Measurements from ENCODE around the gene GFPT2. TPM values are rescaled to one million over a fixed set of nuclear protein-coding genes. Genes with fewer than 3 reads are reported as not detected.

The GFPT2 gene
- polyA plus RNA-seq, 4 donors, result 0.54 to 4.5 (median 1.1) TPM

GRCh38 chr5:180253036-180253824, 99.9 kb downstream of the GFPT2 start:
- Histone ChIP-seq H3K27ac (ENCODE audit: low read depth in 1 of 3, low read length in 2 of 3) (no peak overlapping the region), H3K36me3 (ENCODE audit: control insufficient read depth in 3 of 3, insufficient read depth in 2 of 3, low read depth in 1 of 3, low read length in 3 of 3) (peaks cover 17 to 60% (median 19%) of the 10 kb centered on the region in 3 donors), H3K4me3 (ENCODE audit: low read depth in 1 of 3, low read length in 3 of 3) (no peak overlapping the region), H3K9me3 (ENCODE audit: control insufficient read depth in 2 of 2, insufficient read depth in 1 of 2, low read depth in 1 of 2, low read length in 1 of 2) (peaks cover 17 to 89% of the 10 kb centered on the region in 2 donors), H3K27me3 (ENCODE audit: control insufficient read depth in 3 of 3, insufficient read depth in 3 of 3, low read length in 3 of 3) (no peaks in the 10 kb centered on the region), H3K4me1 (ENCODE audit: control insufficient read depth in 3 of 3, insufficient read depth in 2 of 3, low read depth in 1 of 3, low read length in 2 of 3) (no peaks in the 10 kb centered on the region)
- DNase-seq (no peak), FAIRE-seq (no peak)
- WGBS, 3 donors, result 94 to 99% (median 98%) methylated on average over 24 of the region's 24 CpGs

DNA sequence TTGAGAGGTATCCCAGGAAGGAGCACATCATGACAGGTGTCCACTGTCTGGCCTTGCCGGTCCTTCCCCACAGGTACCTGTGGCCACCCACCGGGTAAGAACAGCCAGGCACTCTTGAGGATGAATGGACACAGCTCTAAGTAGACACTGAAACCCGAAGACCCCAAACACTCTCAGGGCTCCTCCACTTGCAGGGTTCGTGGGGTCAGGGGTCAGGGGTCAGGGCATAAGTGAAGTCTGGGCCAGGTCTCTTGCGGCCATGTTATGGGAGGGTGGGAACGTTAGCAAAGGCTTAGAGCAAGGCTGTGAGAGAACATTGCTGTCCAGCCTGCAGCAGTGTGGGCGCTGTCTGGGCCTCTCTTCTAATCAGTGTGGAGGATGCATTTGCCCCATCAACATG, 101.2 kb downstream of the GFPT2 start:
- DNase-seq, result no peak
- H3K27ac ChIP-seq (ENCODE audit: low read depth in 1 of 3, low read length in 2 of 3), result no peak overlapping the region
- 95 to 97% (median 96%) methylated on average over 7 of the region's 7 CpGs for WGBS, 3 donors
- H3K27me3 ChIP-seq (ENCODE audit: control insufficient read depth in 3 of 3, insufficient read depth in 3 of 3, low read length in 3 of 3), result no peaks in the 10 kb centered on the region
- H3K9me3 ChIP-seq (ENCODE audit: control insufficient read depth in 2 of 2, insufficient read depth in 1 of 2, low read depth in 1 of 2, low read length in 1 of 2), result peaks cover 17 to 89% of the 10 kb centered on the region in 2 donors
- H3K4me3 ChIP-seq (ENCODE audit: low read depth in 1 of 3, low read length in 3 of 3), result no peak overlapping the region
- peaks cover 25 to 68% (median 26%) of the 10 kb centered on the region in 3 donors for H3K36me3 ChIP-seq (ENCODE audit: control insufficient read depth in 3 of 3, insufficient read depth in 2 of 3, low read depth in 1 of 3, low read length in 3 of 3)
- no peaks in the 10 kb centered on the region for H3K4me1 ChIP-seq (ENCODE audit: control insufficient read depth in 3 of 3, insufficient read depth in 2 of 3, low read depth in 1 of 3, low read length in 2 of 3)
- FAIRE-seq, result no peak

DNA sequence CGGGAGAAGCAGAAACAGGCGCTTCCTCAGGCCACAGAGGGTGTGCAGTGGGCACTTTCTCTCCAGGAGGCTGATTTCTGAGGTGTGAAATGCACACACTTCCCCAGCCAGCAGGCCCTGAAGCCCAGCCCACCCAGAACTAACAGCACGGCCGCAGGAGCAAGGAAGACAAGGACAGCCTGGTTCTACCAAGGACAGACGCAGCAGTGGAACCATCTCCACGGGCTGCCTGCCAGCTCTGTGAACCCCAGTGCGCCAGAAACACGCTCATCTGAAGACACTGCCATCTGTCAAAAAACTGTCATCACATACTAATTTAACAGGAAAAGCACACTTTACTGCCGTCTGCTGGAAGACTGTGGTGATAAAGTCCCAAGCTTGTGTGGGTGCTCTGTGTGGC, 102.0 kb downstream of the GFPT2 start:
- Histone ChIP-seq H3K4me3 (ENCODE audit: low read depth in 1 of 3, low read length in 3 of 3) (no peak overlapping the region), H3K4me1 (ENCODE audit: control insufficient read depth in 3 of 3, insufficient read depth in 2 of 3, low read depth in 1 of 3, low read length in 2 of 3) (no peaks in the 10 kb centered on the region), H3K27me3 (ENCODE audit: control insufficient read depth in 3 of 3, insufficient read depth in 3 of 3, low read length in 3 of 3) (no peaks in the 10 kb centered on the region), H3K9me3 (ENCODE audit: control insufficient read depth in 2 of 2, insufficient read depth in 1 of 2, low read depth in 1 of 2, low read length in 1 of 2) (peaks cover 17 to 83% of the 10 kb centered on the region in 2 donors), H3K36me3 (ENCODE audit: control insufficient read depth in 3 of 3, insufficient read depth in 2 of 3, low read depth in 1 of 3, low read length in 3 of 3) (peaks cover 21 to 63% (median 25%) of the 10 kb centered on the region in 3 donors), H3K27ac (ENCODE audit: low read depth in 1 of 3, low read length in 2 of 3) (no peak overlapping the region)
- no peak for FAIRE-seq
- 95 to 98% (median 96%) methylated on average over 9 of the region's 9 CpGs for WGBS, 3 donors
- DNase-seq, result no peak

Other genes with a start within 250 kb of the GFPT2 start
- under 1 TPM in 3 of 4 donors, not detected in 1; 0.37 to 0.54 (median 0.40) TPM for gene RASGEF1C, start 144.1 kb downstream of the GFPT2 start, polyA plus RNA-seq
- 10 to 100 TPM; 13.2 to 29.1 (median 16.1) TPM for gene MAPK9, start 61.3 kb downstream of the GFPT2 start, polyA plus RNA-seq
- 10 to 100 TPM in 3 of 4 donors, 1 to 10 TPM in 1; 9.5 to 30.7 (median 14.5) TPM for gene CNOT6, start 141.0 kb upstream of the GFPT2 start, polyA plus RNA-seq
- under 1 TPM in 2 of 4 donors, not detected in 2; 0.22 to 0.90 TPM for gene SCGB3A1, start 238.2 kb upstream of the GFPT2 start, polyA plus RNA-seq

Measured in small intestine (tissue), 7 donors.